Esophagus muscularis mucosa (tissue), 4 donors: Measurements from ENCODE around the gene ZNF687. TPM values are rescaled to one million over a fixed set of nuclear protein-coding genes. Genes with fewer than 3 reads are reported as not detected.

Experiments
- DNase-seq: peaks from one replicate; pipeline ENCODE4 v3.0.0-alpha.2; 2017; ENCODE audit errors: extremely low spot score
- H3K27ac ChIP-seq, 4 donors: fragments of 200-600 bp; sonication (generic); replicated peaks in 1 of 4; 1 replicate in 3 of 4; 2 replicates in 1 of 4; pipeline ENCODE4 v1.5.1; 2016 to 2019; ENCODE audit warnings: mild to moderate bottlenecking in 1 of 4
- H3K27me3 ChIP-seq, 4 donors: fragments of 200-600 bp; sonication (generic); one replicate each; pipeline versions ENCODE4 v1.5.1 to v1.6.0; 2016 to 2019
- H3K36me3 ChIP-seq, 4 donors: fragments of 200-600 bp; sonication (generic); one replicate each; pipeline ENCODE4 v1.5.1; 2016 to 2019
- H3K4me1 ChIP-seq, 4 donors: fragments of 200-600 bp; sonication (generic); one replicate each; pipeline ENCODE4 v1.5.1; 2016 to 2019
- H3K4me3 ChIP-seq, 4 donors: fragments of 200-600 bp; sonication (generic); 1 replicate in 2 of 4; 2 replicates in 2 of 4; pipeline ENCODE4 v1.5.1; 2016 to 2019; ENCODE audit warnings: mild to moderate bottlenecking in 4 of 4, moderate library complexity in 1 of 4
- H3K9me3 ChIP-seq, 4 donors: fragments of 200-600 bp; sonication (generic); 1 replicate in 3 of 4; 2 replicates in 1 of 4; pipeline ENCODE4 v1.5.1; 2016 to 2019
- CTCF ChIP-seq, 3 experiments: fragments of 200-600 bp in 2 of 3; fragments of 450-650 bp in 1 of 3; sonication (generic) in 2 of 3; IDR thresholded peaks; one replicate each; pipeline ENCODE4 v1.5.1; 2017 to 2019; ENCODE audit warnings: antibody characterized with exemption in 3 of 3, mild to moderate bottlenecking in 2 of 3, moderate library complexity in 1 of 3
- EP300 ChIP-seq: sonication (generic); formaldehyde crosslinking; IDR thresholded peaks from one replicate; pipeline ENCODE4 v1.6.1; 2017; ENCODE audit warnings: antibody characterized with exemption
- POLR2A ChIP-seq: fragments of 450-650 bp; IDR thresholded peaks from one replicate; pipeline ENCODE4 v1.6.1; 2017; ENCODE audit warnings: antibody characterized with exemption, moderate library complexity, mild to moderate bottlenecking, low read depth
- POLR2AphosphoS5 ChIP-seq, 2 donors: sonication (generic); formaldehyde crosslinking; IDR thresholded peaks; one replicate each; pipeline ENCODE4 v1.6.1; 2017; ENCODE audit warnings: antibody characterized with exemption in 2 of 2
- WGBS: methylation state at CpG from one replicate; pipeline ENCODE4 v1.1.5; 2018; 5-methylcytosine and 5-hydroxymethylcytosine counted together
- intact Hi-C: fragments of 100-400 bp; cut with DNase I; formaldehyde crosslinking; loops from one replicate; pipeline ENCODE4 v1.15.1; 2023
- total RNA-seq, 4 donors: library from RNA; depleted of rRNA; stranded (reverse); fragments of >200 nt; gene quantifications; one replicate each; pipeline versions ENCODE4 v1.1.0 to v1.2.1, GENCODE V29; 2016

ZNF687 gene
- total RNA-seq, 4 donors from 2014 or later, result 16.6 to 28.6 (median 23.1) TPM

- no peak for DNase-seq
- no peaks in the 10 kb centered on the region for H3K9me3 ChIP-seq
- 84% methylated on average over 2 of the region's 2 CpGs for WGBS
- H3K4me1 ChIP-seq, result peaks cover 0 to 37% (median 21%) of the 10 kb centered on the region in 4 donors
- no peaks in the 10 kb centered on the region for H3K27me3 ChIP-seq
- peaks cover 57 to 100% (median 97%) of the 10 kb centered on the region in 4 donors for H3K36me3 ChIP-seq
- TF ChIP-seq POLR2AphosphoS5 (IDR thresholded peaks at IDR 0.05), result no peak
- H3K4me3 ChIP-seq, result peak overlapping the region in 1 of 4 donors; percentile 10
- intact Hi-C loops, result no loop called here
- H3K27ac ChIP-seq, result peak overlapping the region; percentile 52 to 64 (median 61)
Observed at GRCh38 chr1:151242442-151242841, 39.7 kb upstream of the ZNF687 start.

GRCh38 chr1:151243683-151244216 lies 38.3 kb upstream of the ZNF687 start:
- Histone ChIP-seq H3K27ac (peak overlapping the region in 3 of 4 donors; percentile 30 to 62 (median 39)), H3K4me1 (peaks cover 0 to 28% (median 15%) of the 10 kb centered on the region in 4 donors), H3K4me3 (no peak overlapping the region), H3K36me3 (peaks cover 63 to 100% (median 97%) of the 10 kb centered on the region in 4 donors), H3K27me3 (no peaks in the 10 kb centered on the region), H3K9me3 (no peaks in the 10 kb centered on the region)
- 92% methylated on average over 5 of the region's 5 CpGs for WGBS
- intact Hi-C loops, result no loop called here
- no peak for DNase-seq
- TF ChIP-seq CTCF (IDR thresholded peaks at IDR 0.05) (no peak), POLR2AphosphoS5 (IDR thresholded peaks at IDR 0.05) (no peak), EP300 (no peak), POLR2A (no peak)

- 85% methylated on average over 2 of the region's 2 CpGs for WGBS
- Histone ChIP-seq H3K9me3 (no peaks in the 10 kb centered on the region), H3K27me3 (no peaks in the 10 kb centered on the region), H3K36me3 (peaks cover 47 to 91% (median 78%) of the 10 kb centered on the region in 4 donors), H3K4me3 (no peak overlapping the region), H3K27ac (peak overlapping the region in 1 of 4 donors; percentile 7), H3K4me1 (peaks cover 0 to 14% (median 8%) of the 10 kb centered on the region in 4 donors)
- TF ChIP-seq EP300 (no peak), POLR2AphosphoS5 (IDR thresholded peaks at IDR 0.05) (no peak), POLR2A (no peak)
- DNase-seq, result no peak
- intact Hi-C loops, result no loop called here
Observed at GRCh38 chr1:151246786-151247185, 35.3 kb upstream of the ZNF687 start.

GRCh38 chr1:151251656-151252470 lies 30.2 kb upstream of the ZNF687 start:
- peaks cover 22 to 40% (median 29%) of the 10 kb centered on the region in 4 donors for H3K36me3 ChIP-seq
- H3K4me1 ChIP-seq, result peaks cover 14 to 27% (median 21%) of the 10 kb centered on the region in 4 donors
- intact Hi-C loops, result loop anchor here (2.0 kb wide), 1 partner anchor 55 kb away; no protein-coding TSS in a partner anchor
- H3K27ac ChIP-seq, result no peak overlapping the region
- no peak for DNase-seq
- peak; percentile 82 to 88 (median 86) for TF ChIP-seq CTCF (IDR thresholded peaks at IDR 0.05)
- TF ChIP-seq EP300, result no peak
- H3K9me3 ChIP-seq, result no peaks in the 10 kb centered on the region
- 67% methylated on average over 16 of the region's 16 CpGs for WGBS
- no peak overlapping the region for H3K4me3 ChIP-seq
- H3K27me3 ChIP-seq, result no peaks in the 10 kb centered on the region

- peak within 1 kb of the TSS; percentile 86 to 91 (median 90) for H3K27ac ChIP-seq
- peak within 1 kb of the TSS; percentile 84 to 100 (median 90) for H3K4me3 ChIP-seq
- 12% methylated on average over 44 of the region's 56 CpGs for WGBS
- intact Hi-C loops, result no loop called here
- TF ChIP-seq CTCF (IDR thresholded peaks at IDR 0.05) (no peak), POLR2A (peak; percentile 81), EP300 (no peak), POLR2AphosphoS5 (IDR thresholded peaks at IDR 0.05) (peak; percentile 97 to 98)
- DNase-seq, result peak; percentile 98
- peaks cover 0 to 18% (median 4%) of the 10 kb centered on the region in 4 donors for H3K36me3 ChIP-seq
- peaks cover 14 to 42% (median 35%) of the 10 kb centered on the region in 4 donors for H3K4me1 ChIP-seq
- H3K27me3 ChIP-seq, result no peaks in the 10 kb centered on the region
- no peaks in the 10 kb centered on the region for H3K9me3 ChIP-seq
Observed at GRCh38 chr1:151254217-151255213, 27.6 kb upstream of the ZNF687 start, which contains the start of gene PSMD4. PSMD4 (plus strand) TSS chr1:151254734; CDS start chr1:151254783, 49 bp downstream.
